Activated T-helper 17 cell treated with anti-CD3 and anti-CD28 coated beads, Interleukin-2, amount 50 U/mL, for 72 hours (primary cell): Measurements from ENCODE around the gene ATG2A. TPM values are rescaled to one million over a fixed set of nuclear protein-coding genes. Genes with fewer than 3 reads are reported as not detected.

Experiments used
- ATAC-seq: fragments of 150-1000 bp; cut with Tn5 transposase; replicated peaks from 2 replicates; pipeline ENCODE4 v1.10.0; 2021; ENCODE audit warnings: mild to moderate bottlenecking, moderate library complexity
- H3K27ac Mint-ChIP-seq: one replicate; pipeline ENCODE4 v1.8.0; 2022; ENCODE audit warnings: mixed read lengths
- H3K27me3 Mint-ChIP-seq: one replicate; pipeline ENCODE4 v1.8.0; 2022; ENCODE audit warnings: mixed read lengths
- H3K36me3 Mint-ChIP-seq: one replicate; pipeline ENCODE4 v1.8.0; 2022; ENCODE audit warnings: low read depth, mild to moderate bottlenecking, mixed read lengths
- H3K4me1 Mint-ChIP-seq: one replicate; pipeline ENCODE4 v1.8.0; 2022; ENCODE audit warnings: mixed read lengths
- H3K4me3 Mint-ChIP-seq: one replicate; pipeline ENCODE4 v1.8.0; 2022; ENCODE audit warnings: mild to moderate bottlenecking, mixed read lengths
- H3K9me3 Mint-ChIP-seq: one replicate; pipeline ENCODE4 v1.8.0; 2022; ENCODE audit warnings: mixed read lengths
- total RNA-seq, 2 donors: library from RNA; stranded (reverse); gene quantifications; one replicate each; pipeline ENCODE4 v1.2.3, GENCODE V29; 2022

ATG2A gene
- total RNA-seq, 2 donors from 2014 or later = 20.9 to 23.1 TPM

GRCh38 chr11:64856382-64857227 is 60.4 kb downstream of the ATG2A start:
- peak; percentile 51 for ATAC-seq
- Mint-ChIP-seq H3K4me1 (peaks cover 45% of the 10 kb centered on the region), H3K4me3 (peak overlapping the region; percentile 87), H3K9me3 (no peaks in the 10 kb centered on the region), H3K27ac (peak overlapping the region; percentile 84), H3K27me3 (no peaks in the 10 kb centered on the region), H3K36me3 (peaks cover 95% of the 10 kb centered on the region)

GRCh38 chr11:64855596-64856304 is 61.3 kb downstream of the ATG2A start:
- Mint-ChIP-seq H3K4me3 (peak overlapping the region; percentile 87), H3K9me3 (no peaks in the 10 kb centered on the region), H3K27ac (peak overlapping the region; percentile 84), H3K36me3 (peaks cover 91% of the 10 kb centered on the region), H3K27me3 (no peaks in the 10 kb centered on the region), H3K4me1 (peaks cover 48% of the 10 kb centered on the region)
- ATAC-seq = no peak

- peaks cover 42% of the 10 kb centered on the region for H3K4me1 Mint-ChIP-seq
- peaks cover 84% of the 10 kb centered on the region for H3K36me3 Mint-ChIP-seq
- no peak for ATAC-seq
- no peaks in the 10 kb centered on the region for H3K9me3 Mint-ChIP-seq
- peak overlapping the region; percentile 84 for H3K27ac Mint-ChIP-seq
- peak overlapping the region; percentile 87 for H3K4me3 Mint-ChIP-seq
- H3K27me3 Mint-ChIP-seq = no peaks in the 10 kb centered on the region
Measured at GRCh38 chr11:64854534-64855502, 62.2 kb downstream of the ATG2A start.

- H3K36me3 Mint-ChIP-seq = peaks cover 77% of the 10 kb centered on the region
- no peaks in the 10 kb centered on the region for H3K27me3 Mint-ChIP-seq
- H3K9me3 Mint-ChIP-seq = no peaks in the 10 kb centered on the region
- peak overlapping the region; percentile 87 for H3K4me3 Mint-ChIP-seq
- peaks cover 45% of the 10 kb centered on the region for H3K4me1 Mint-ChIP-seq
- no peak for ATAC-seq
- H3K27ac Mint-ChIP-seq = peak overlapping the region; percentile 84
Measured at GRCh38 chr11:64854157-64854533, 62.9 kb downstream of the ATG2A start.

GRCh38 chr11:64853709-64854108 is 63.3 kb downstream of the ATG2A start:
- H3K27me3 Mint-ChIP-seq = no peaks in the 10 kb centered on the region
- peak overlapping the region; percentile 87 for H3K4me3 Mint-ChIP-seq
- H3K4me1 Mint-ChIP-seq = peaks cover 48% of the 10 kb centered on the region
- H3K27ac Mint-ChIP-seq = peak overlapping the region; percentile 92
- peaks cover 72% of the 10 kb centered on the region for H3K36me3 Mint-ChIP-seq
- no peaks in the 10 kb centered on the region for H3K9me3 Mint-ChIP-seq
- no peak for ATAC-seq

GRCh38 chr11:64852804-64853509 is 64.1 kb downstream of the ATG2A start:
- H3K27me3 Mint-ChIP-seq = no peaks in the 10 kb centered on the region
- no peaks in the 10 kb centered on the region for H3K9me3 Mint-ChIP-seq
- no peak for ATAC-seq
- H3K27ac Mint-ChIP-seq = peak overlapping the region; percentile 92
- H3K4me1 Mint-ChIP-seq = peaks cover 53% of the 10 kb centered on the region
- H3K36me3 Mint-ChIP-seq = peaks cover 65% of the 10 kb centered on the region
- H3K4me3 Mint-ChIP-seq = peak overlapping the region; percentile 87

GRCh38 chr11:64851831-64852351 is 65.1 kb downstream of the ATG2A start:
- Mint-ChIP-seq H3K9me3 (no peaks in the 10 kb centered on the region), H3K4me3 (peak overlapping the region; percentile 87), H3K36me3 (peaks cover 55% of the 10 kb centered on the region), H3K4me1 (peaks cover 57% of the 10 kb centered on the region), H3K27me3 (no peaks in the 10 kb centered on the region), H3K27ac (peak overlapping the region; percentile 92)
- ATAC-seq = no peak

- no peaks in the 10 kb centered on the region for H3K9me3 Mint-ChIP-seq
- H3K36me3 Mint-ChIP-seq = peaks cover 47% of the 10 kb centered on the region
- peak overlapping the region; percentile 92 for H3K27ac Mint-ChIP-seq
- H3K4me1 Mint-ChIP-seq = peaks cover 52% of the 10 kb centered on the region
- ATAC-seq = peak; percentile 68
- H3K27me3 Mint-ChIP-seq = no peaks in the 10 kb centered on the region
- peak overlapping the region; percentile 87 for H3K4me3 Mint-ChIP-seq
Measured at GRCh38 chr11:64850979-64851567, 65.9 kb downstream of the ATG2A start.

- Mint-ChIP-seq H3K27me3 (no peaks in the 10 kb centered on the region), H3K9me3 (no peaks in the 10 kb centered on the region), H3K36me3 (peaks cover 34% of the 10 kb centered on the region), H3K27ac (peak overlapping the region; percentile 79), H3K4me1 (peaks cover 45% of the 10 kb centered on the region), H3K4me3 (no peak overlapping the region)
- no peak for ATAC-seq
Measured at GRCh38 chr11:64849598-64850356, 67.2 kb downstream of the ATG2A start.

GRCh38 chr11:64848826-64849597 is 68.0 kb downstream of the ATG2A start:
- H3K4me3 Mint-ChIP-seq = peak overlapping the region; percentile 33
- ATAC-seq = no peak
- peaks cover 39% of the 10 kb centered on the region for H3K4me1 Mint-ChIP-seq
- H3K9me3 Mint-ChIP-seq = no peaks in the 10 kb centered on the region
- H3K27me3 Mint-ChIP-seq = no peaks in the 10 kb centered on the region
- H3K36me3 Mint-ChIP-seq = peaks cover 26% of the 10 kb centered on the region
- H3K27ac Mint-ChIP-seq = peak overlapping the region; percentile 79

GRCh38 chr11:64848214-64848825 is 68.7 kb downstream of the ATG2A start:
- peak overlapping the region; percentile 79 for H3K27ac Mint-ChIP-seq
- H3K36me3 Mint-ChIP-seq = peaks cover 19% of the 10 kb centered on the region
- no peaks in the 10 kb centered on the region for H3K27me3 Mint-ChIP-seq
- peak overlapping the region; percentile 33 for H3K4me3 Mint-ChIP-seq
- H3K4me1 Mint-ChIP-seq = peaks cover 41% of the 10 kb centered on the region
- ATAC-seq = no peak
- no peaks in the 10 kb centered on the region for H3K9me3 Mint-ChIP-seq
